Activated T-cell treated with anti-CD3 and anti-CD28 coated beads, Interleukin-2, amount 50 U/mL, for 24 hours (primary cell): ENCODE data around the gene CDON.

ENCODE experiments used
- DNase-seq: peaks from one replicate; pipeline ENCODE4 v3.0.0-alpha.2; 2020
- H3K27ac Mint-ChIP-seq: 2 replicates; pipeline ENCODE4 v1.8.0; 2020; ENCODE audit warnings: mild to moderate bottlenecking, mixed read lengths
- H3K27me3 Mint-ChIP-seq: 2 replicates; pipeline ENCODE4 v1.8.0; 2020; ENCODE audit warnings: mixed read lengths
- H3K36me3 Mint-ChIP-seq: 2 replicates; pipeline ENCODE4 v1.8.0; 2020; ENCODE audit warnings: low read depth, mixed read lengths
- H3K4me1 Mint-ChIP-seq: 2 replicates; pipeline ENCODE4 v1.8.0; 2020; ENCODE audit warnings: low read depth, mixed read lengths
- H3K4me3 Mint-ChIP-seq: 2 replicates; pipeline ENCODE4 v1.8.0; 2020; ENCODE audit warnings: mild to moderate bottlenecking, moderate library complexity, mixed read lengths
- H3K9me3 Mint-ChIP-seq: 2 replicates; pipeline ENCODE4 v1.8.0; 2020; ENCODE audit warnings: mixed read lengths

CDON gene

GRCh38 chr11:125954945-125955640 lies 107.6 kb downstream of the CDON start:
- Mint-ChIP-seq H3K27me3 (no peaks in the 10 kb centered on the region), H3K9me3 (no peaks in the 10 kb centered on the region), H3K4me1 (peaks cover 5% of the 10 kb centered on the region), H3K27ac (no peak overlapping the region), H3K36me3 (no peaks in the 10 kb centered on the region), H3K4me3 (no peak overlapping the region)
- no peak for DNase-seq

- H3K4me1 Mint-ChIP-seq: peaks cover 5% of the 10 kb centered on the region
- H3K9me3 Mint-ChIP-seq: no peaks in the 10 kb centered on the region
- H3K27me3 Mint-ChIP-seq: no peaks in the 10 kb centered on the region
- no peak for DNase-seq
- no peak overlapping the region for H3K4me3 Mint-ChIP-seq
- H3K27ac Mint-ChIP-seq: no peak overlapping the region
- H3K36me3 Mint-ChIP-seq: no peaks in the 10 kb centered on the region
Observed at GRCh38 chr11:125954123-125954944, 108.3 kb downstream of the CDON start.

GRCh38 chr11:125953401-125953935 lies 109.2 kb downstream of the CDON start:
- H3K36me3 Mint-ChIP-seq: no peaks in the 10 kb centered on the region
- no peaks in the 10 kb centered on the region for H3K9me3 Mint-ChIP-seq
- no peaks in the 10 kb centered on the region for H3K27me3 Mint-ChIP-seq
- peaks cover 5% of the 10 kb centered on the region for H3K4me1 Mint-ChIP-seq
- H3K4me3 Mint-ChIP-seq: no peak overlapping the region
- no peak for DNase-seq
- no peak overlapping the region for H3K27ac Mint-ChIP-seq

GRCh38 chr11:125952973-125953372 lies 109.7 kb downstream of the CDON start:
- Mint-ChIP-seq H3K4me1 (peaks cover 5% of the 10 kb centered on the region), H3K27ac (no peak overlapping the region), H3K27me3 (no peaks in the 10 kb centered on the region), H3K9me3 (no peaks in the 10 kb centered on the region), H3K36me3 (no peaks in the 10 kb centered on the region), H3K4me3 (no peak overlapping the region)
- no peak for DNase-seq

GRCh38 chr11:125952559-125952958 lies 110.1 kb downstream of the CDON start:
- Mint-ChIP-seq H3K27me3 (no peaks in the 10 kb centered on the region), H3K9me3 (no peaks in the 10 kb centered on the region), H3K27ac (no peak overlapping the region), H3K36me3 (no peaks in the 10 kb centered on the region), H3K4me1 (peaks cover under 1% of the 10 kb centered on the region), H3K4me3 (no peak overlapping the region)
- DNase-seq: no peak

GRCh38 chr11:125951731-125952130 lies 110.9 kb downstream of the CDON start:
- no peaks in the 10 kb centered on the region for H3K27me3 Mint-ChIP-seq
- H3K9me3 Mint-ChIP-seq: no peaks in the 10 kb centered on the region
- no peaks in the 10 kb centered on the region for H3K36me3 Mint-ChIP-seq
- no peak overlapping the region for H3K27ac Mint-ChIP-seq
- DNase-seq: no peak
- no peaks in the 10 kb centered on the region for H3K4me1 Mint-ChIP-seq
- no peak overlapping the region for H3K4me3 Mint-ChIP-seq

- no peak for DNase-seq
- Mint-ChIP-seq H3K9me3 (no peaks in the 10 kb centered on the region), H3K4me3 (no peak overlapping the region), H3K27ac (no peak overlapping the region), H3K27me3 (no peaks in the 10 kb centered on the region), H3K4me1 (no peaks in the 10 kb centered on the region), H3K36me3 (no peaks in the 10 kb centered on the region)
Observed at GRCh38 chr11:125950696-125951651, 111.7 kb downstream of the CDON start.

- no peaks in the 10 kb centered on the region for H3K9me3 Mint-ChIP-seq
Observed at GRCh38 chr11:125950178-125950490, 112.5 kb downstream of the CDON start.

GRCh38 chr11:125949271-125950177 lies 113.1 kb downstream of the CDON start:
- no peaks in the 10 kb centered on the region for H3K4me1 Mint-ChIP-seq
- DNase-seq: no peak
- no peaks in the 10 kb centered on the region for H3K27me3 Mint-ChIP-seq
- no peak overlapping the region for H3K4me3 Mint-ChIP-seq
- H3K9me3 Mint-ChIP-seq: no peaks in the 10 kb centered on the region
- H3K36me3 Mint-ChIP-seq: no peaks in the 10 kb centered on the region
- H3K27ac Mint-ChIP-seq: no peak overlapping the region

More at GRCh38 chr11:125950178-125950490, 112.5 kb downstream of the CDON start:
- Mint-ChIP-seq H3K27ac (no peak overlapping the region), H3K4me1 (no peaks in the 10 kb centered on the region), H3K4me3 (no peak overlapping the region), H3K36me3 (no peaks in the 10 kb centered on the region), H3K27me3 (no peaks in the 10 kb centered on the region)
- no peak for DNase-seq

GRCh38 chr11:125948278-125949051 lies 114.2 kb downstream of the CDON start:
- H3K4me1 Mint-ChIP-seq: no peaks in the 10 kb centered on the region
- no peaks in the 10 kb centered on the region for H3K27me3 Mint-ChIP-seq
- H3K36me3 Mint-ChIP-seq: no peaks in the 10 kb centered on the region
- no peak for DNase-seq
- no peak overlapping the region for H3K4me3 Mint-ChIP-seq
- H3K27ac Mint-ChIP-seq: no peak overlapping the region
- no peaks in the 10 kb centered on the region for H3K9me3 Mint-ChIP-seq

GRCh38 chr11:125947419-125948277 lies 115.0 kb downstream of the CDON start:
- no peaks in the 10 kb centered on the region for H3K9me3 Mint-ChIP-seq
- no peak for DNase-seq
- H3K27ac Mint-ChIP-seq: no peak overlapping the region
- no peaks in the 10 kb centered on the region for H3K4me1 Mint-ChIP-seq
- H3K27me3 Mint-ChIP-seq: no peaks in the 10 kb centered on the region
- H3K4me3 Mint-ChIP-seq: no peak overlapping the region
- no peaks in the 10 kb centered on the region for H3K36me3 Mint-ChIP-seq

- no peak for DNase-seq
- Mint-ChIP-seq H3K9me3 (no peaks in the 10 kb centered on the region), H3K4me3 (no peak overlapping the region), H3K4me1 (peaks cover 5% of the 10 kb centered on the region), H3K27ac (no peak overlapping the region), H3K36me3 (no peaks in the 10 kb centered on the region), H3K27me3 (no peaks in the 10 kb centered on the region)
Observed at GRCh38 chr11:125946712-125947418, 115.8 kb downstream of the CDON start.
